ENCODE measurements around the gene KSR1. TPM values are rescaled to one million over a fixed set of nuclear protein-coding genes. Genes with fewer than 3 reads are reported as not detected.
A peak's percentile ranks its signal among the peaks of the same experiment; 100 is the strongest.

The KSR1 gene
- total RNA-seq, 1 experiment from 2014 or later, result 19.1 TPM

DNA sequence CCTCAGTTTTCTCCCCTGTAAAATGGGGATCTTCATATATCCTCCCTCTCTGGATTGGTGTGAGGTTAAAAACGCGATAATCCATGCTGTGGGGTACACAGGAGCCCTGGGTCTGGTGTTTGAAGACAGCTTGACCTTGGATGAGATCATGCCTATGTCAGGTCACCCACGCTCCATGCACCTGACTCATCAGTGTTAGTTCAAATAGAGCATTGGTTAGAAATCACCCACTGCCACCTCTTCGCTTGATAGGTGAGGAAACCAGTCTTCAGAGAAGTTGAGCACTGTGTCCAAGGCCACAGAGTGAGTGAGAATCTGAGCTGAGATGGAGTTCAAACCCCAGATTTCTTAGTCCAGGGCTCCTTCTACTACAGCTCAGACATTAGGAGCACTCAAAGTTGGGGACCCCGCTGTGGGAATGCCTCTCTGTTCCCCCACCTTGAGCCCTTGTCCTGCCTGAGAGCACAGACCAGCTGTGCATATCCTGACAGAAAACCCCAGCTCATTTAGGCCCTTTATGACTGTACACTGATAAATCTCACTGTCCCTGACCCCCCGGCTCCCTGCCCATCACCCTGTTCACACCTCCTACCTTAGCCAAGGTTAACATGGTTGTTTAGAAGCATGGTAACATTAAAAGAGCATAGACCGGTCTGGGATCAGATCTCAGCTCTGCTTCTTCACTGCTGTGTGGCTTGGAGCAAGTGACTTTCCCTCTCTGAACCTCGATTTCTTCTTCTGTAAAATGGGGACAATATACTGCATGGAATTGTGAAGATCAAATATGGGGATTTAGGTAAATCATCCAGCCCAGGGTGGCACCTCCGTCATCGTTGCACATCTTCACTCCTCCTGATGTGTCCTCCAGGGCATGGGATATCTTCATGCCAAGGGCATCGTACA lies 152.3 kb downstream of the KSR1 start:
- no peaks in the 10 kb centered on the region for H3K9me3 ChIP-seq (ENCODE audit: insufficient read depth, low read depth)
- no peak overlapping the region for H3K4me2 ChIP-seq
- no peaks in the 10 kb centered on the region for H3K9me2 ChIP-seq (ENCODE audit: insufficient read depth)
- peaks cover 11% of the 10 kb centered on the region for H3K4me1 ChIP-seq (replicated peaks; ENCODE audit: insufficient read depth)
- no peaks in the 10 kb centered on the region for H4K20me1 ChIP-seq (ENCODE audit: insufficient read depth)
- DNase-seq, result no peak
- H3K27me3 ChIP-seq (ENCODE audit: insufficient read depth, low read depth), result no peaks in the 10 kb centered on the region
- H3K79me2 ChIP-seq (ENCODE audit: low read depth), result no peaks in the 10 kb centered on the region
- no peaks in the 10 kb centered on the region for H3K36me3 ChIP-seq (ENCODE audit: low read depth)
- H3K27ac ChIP-seq, result no peak overlapping the region
- no TSS peak for BruUV-seq (replicated peaks)
- ChIA-PET POLR2A (ENCODE audit: unreplicated experiment) (no interaction called here), CTCF (no interaction called here)
- H2AFZ ChIP-seq, result no peak overlapping the region
- no peak for TF ChIP-seq EZH2 (IDR thresholded peaks at IDR 0.05; ENCODE audit: low read depth)
- TF ChIP-seq, protein P1, sequence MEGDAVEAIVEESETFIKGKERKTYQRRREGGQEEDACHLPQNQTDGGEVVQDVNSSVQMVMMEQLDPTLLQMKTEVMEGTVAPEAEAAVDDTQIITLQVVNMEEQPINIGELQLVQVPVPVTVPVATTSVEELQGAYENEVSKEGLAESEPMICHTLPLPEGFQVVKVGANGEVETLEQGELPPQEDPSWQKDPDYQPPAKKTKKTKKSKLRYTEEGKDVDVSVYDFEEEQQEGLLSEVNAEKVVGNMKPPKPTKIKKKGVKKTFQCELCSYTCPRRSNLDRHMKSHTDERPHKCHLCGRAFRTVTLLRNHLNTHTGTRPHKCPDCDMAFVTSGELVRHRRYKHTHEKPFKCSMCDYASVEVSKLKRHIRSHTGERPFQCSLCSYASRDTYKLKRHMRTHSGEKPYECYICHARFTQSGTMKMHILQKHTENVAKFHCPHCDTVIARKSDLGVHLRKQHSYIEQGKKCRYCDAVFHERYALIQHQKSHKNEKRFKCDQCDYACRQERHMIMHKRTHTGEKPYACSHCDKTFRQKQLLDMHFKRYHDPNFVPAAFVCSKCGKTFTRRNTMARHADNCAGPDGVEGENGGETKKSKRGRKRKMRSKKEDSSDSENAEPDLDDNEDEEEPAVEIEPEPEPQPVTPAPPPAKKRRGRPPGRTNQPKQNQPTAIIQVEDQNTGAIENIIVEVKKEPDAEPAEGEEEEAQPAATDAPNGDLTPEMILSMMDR (conservative IDR thresholded peaks at IDR 0.05), result no peak
- peaks cover 4% of the 10 kb centered on the region; the same call in 1 of the 2 replicates for H3F3A ChIP-seq (ENCODE audit: insufficient read depth, low read depth)
- intact Hi-C loops (cut with micrococcal nuclease; ENCODE audit: unreplicated experiment), result loop anchor here (1.0 kb wide), 1 partner anchor 43 kb away; no protein-coding TSS in a partner anchor
- H3K4me3 ChIP-seq, result no peak overlapping the region

DNA sequence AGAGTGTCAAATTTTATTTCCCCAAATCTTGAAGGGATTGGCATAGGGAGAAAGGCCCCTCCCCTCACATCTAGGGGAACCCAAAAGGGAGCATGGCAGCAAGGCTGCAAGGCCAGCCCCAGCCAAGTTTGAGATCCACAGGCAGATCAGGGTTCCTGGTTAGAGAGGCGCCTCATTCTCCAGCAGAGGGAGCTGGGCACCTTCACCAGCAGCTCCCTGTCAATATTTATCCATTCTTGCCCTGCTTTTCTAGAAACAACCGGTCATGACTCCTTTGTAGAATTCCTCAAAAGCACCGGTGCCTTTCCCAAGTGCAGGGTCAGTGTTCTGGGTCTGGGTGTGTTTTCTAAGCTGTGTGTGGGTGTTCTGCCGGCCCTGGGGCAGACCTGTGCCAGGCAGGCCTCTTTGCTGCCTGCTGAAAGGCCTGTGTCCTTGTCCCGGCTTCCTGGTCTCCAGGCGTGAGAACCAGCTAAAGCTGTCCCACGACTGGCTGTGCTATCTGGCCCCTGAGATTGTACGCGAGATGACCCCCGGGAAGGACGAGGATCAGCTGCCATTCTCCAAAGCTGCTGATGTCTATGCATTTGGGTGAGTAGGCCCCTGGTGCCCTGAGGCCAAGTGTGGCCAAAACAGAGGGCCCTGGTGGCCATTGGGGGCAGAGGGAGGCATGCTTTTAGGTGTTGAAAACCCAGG lies 153.5 kb downstream of the KSR1 start:
- H3K36me3 ChIP-seq (ENCODE audit: low read depth), result no peaks in the 10 kb centered on the region
- no peak overlapping the region for H2AFZ ChIP-seq
- DNase-seq, result peak in 1 of 2 experiments; percentile 25
- H3K4me3 ChIP-seq, result no peak overlapping the region
- ChIA-PET CTCF (interaction anchor here (0.5 kb wide), 1 partner anchor 204 kb away, joined by 13 read pairs; no protein-coding TSS in a partner anchor), POLR2A (ENCODE audit: unreplicated experiment) (no interaction called here)
- H4K20me1 ChIP-seq (ENCODE audit: insufficient read depth), result no peaks in the 10 kb centered on the region
- H3K27ac ChIP-seq, result no peak overlapping the region
- H3K27me3 ChIP-seq (ENCODE audit: insufficient read depth, low read depth), result no peaks in the 10 kb centered on the region
- BruUV-seq (replicated peaks), result no TSS peak
- no peaks in the 10 kb centered on the region for H3K79me2 ChIP-seq (ENCODE audit: low read depth)
- no peak overlapping the region for H3K4me2 ChIP-seq
- H3K9me2 ChIP-seq (ENCODE audit: insufficient read depth), result no peaks in the 10 kb centered on the region
- H3K9me3 ChIP-seq (ENCODE audit: insufficient read depth, low read depth), result no peaks in the 10 kb centered on the region
- peaks cover 1% of the 10 kb centered on the region for H3K4me1 ChIP-seq (replicated peaks; ENCODE audit: insufficient read depth)
- TF ChIP-seq EZH2 (IDR thresholded peaks at IDR 0.05; ENCODE audit: low read depth), result no peak
- TF ChIP-seq, protein P1 (conservative IDR thresholded peaks at IDR 0.05), result peak; percentile 69
- peaks cover 1% of the 10 kb centered on the region; the same call in 1 of the 2 replicates for H3F3A ChIP-seq (ENCODE audit: insufficient read depth, low read depth)
- intact Hi-C loops (cut with micrococcal nuclease; ENCODE audit: unreplicated experiment), result loop anchor here (1.0 kb wide), 1 partner anchor 42 kb away; no protein-coding TSS in a partner anchor

DNA sequence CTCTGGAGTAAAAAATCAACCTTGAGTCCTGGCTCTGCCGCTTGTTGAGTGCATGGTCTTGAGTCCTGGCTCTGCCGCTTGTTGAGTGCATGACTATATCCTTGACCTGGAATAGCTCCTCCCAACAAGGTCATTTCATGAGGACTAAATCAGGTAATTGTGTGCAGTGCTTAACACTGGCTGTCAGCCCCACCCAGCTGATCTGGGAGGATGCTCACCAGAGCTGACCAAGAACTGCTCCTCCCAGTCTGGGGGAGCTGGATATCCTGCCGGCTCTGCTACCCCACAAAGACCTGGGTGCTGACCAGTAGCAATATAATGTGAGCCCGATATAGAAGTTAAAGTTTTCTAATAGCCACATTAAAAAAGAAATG lies 154.0 kb downstream of the KSR1 start:
- intact Hi-C loops (cut with micrococcal nuclease; ENCODE audit: unreplicated experiment), result no loop called here
- POLR2A ChIA-PET (ENCODE audit: unreplicated experiment), result no interaction called here
- no peaks in the 10 kb centered on the region for H3K27me3 ChIP-seq (ENCODE audit: insufficient read depth, low read depth)
- no peaks in the 10 kb centered on the region for H3K4me1 ChIP-seq (replicated peaks; ENCODE audit: insufficient read depth)
- no peaks in the 10 kb centered on the region for H3K9me2 ChIP-seq (ENCODE audit: insufficient read depth)
- no peak overlapping the region for H3K4me2 ChIP-seq
- no peak overlapping the region for H3K4me3 ChIP-seq
- no peak overlapping the region for H3K27ac ChIP-seq
- no peaks in the 10 kb centered on the region for H3K9me3 ChIP-seq (ENCODE audit: insufficient read depth, low read depth)
- no peaks in the 10 kb centered on the region for H3F3A ChIP-seq (ENCODE audit: insufficient read depth, low read depth)
- CTCF ChIA-PET, result interaction anchor here (0.5 kb wide), 1 partner anchor 204 kb away, joined by 13 read pairs; no protein-coding TSS in a partner anchor
- H2AFZ ChIP-seq, result no peak overlapping the region
- H3K36me3 ChIP-seq (ENCODE audit: low read depth), result no peaks in the 10 kb centered on the region
- no peak for DNase-seq
- no peaks in the 10 kb centered on the region for H4K20me1 ChIP-seq (ENCODE audit: insufficient read depth)
- H3K79me2 ChIP-seq (ENCODE audit: low read depth), result no peaks in the 10 kb centered on the region
- BruUV-seq (replicated peaks), result no TSS peak
- no peak for TF ChIP-seq EZH2 (IDR thresholded peaks at IDR 0.05; ENCODE audit: low read depth)
- TF ChIP-seq, protein P1 (conservative IDR thresholded peaks at IDR 0.05), result no peak
